Prostate gland (tissue), 2 donors: ENCODE results near the gene LMCD1.

Experiments
- CTCF ChIP-seq, 4 experiments: fragments of 200-600 bp in 2 of 4; fragments of 450-650 bp in 2 of 4; sonication (generic) in 2 of 4; IDR thresholded peaks; 1 replicate in 3 of 4; 2 replicates in 1 of 4; pipeline ENCODE4 v1.5.1; 2016 to 2019; ENCODE audit warnings: antibody characterized with exemption in 4 of 4, mild to moderate bottlenecking in 2 of 4, moderate library complexity in 2 of 4
- POLR2A ChIP-seq: fragments of 450-650 bp; IDR thresholded peaks from one replicate; pipeline ENCODE4 v1.6.1; 2016; ENCODE audit warnings: antibody characterized with exemption, mild to moderate bottlenecking

GRCh38 chr3:8536096-8537056, 34.8 kb downstream of the LMCD1 start:
- TF ChIP-seq CTCF (IDR thresholded peaks at IDR 0.05) (no peak), POLR2A (no peak)
